Fibroblast of pulmonary artery (primary cell): ENCODE results near the gene DOK6.
A peak's percentile ranks its signal among the peaks of the same experiment; 100 is the strongest.

ENCODE experiments used
- DNase-seq: peaks from one replicate; pipeline ENCODE4 v3.0.0-alpha.2; 2010; ENCODE audit warnings: low read depth
- H3K4me3 ChIP-seq: replicated peaks from 2 replicates; pipeline ENCODE4 v1.5.1; 2011; ENCODE audit warnings: low read depth, mild to moderate bottlenecking, control low read depth, low read length, moderate library complexity
- CTCF ChIP-seq: IDR thresholded peaks from 2 replicates; pipeline ENCODE4 v1.5.1; 2011; ENCODE audit warnings: mild to moderate bottlenecking, control low read depth, low read length, inconsistent platforms; ENCODE audit errors: missing control alignments

DOK6 gene

GRCh38 chr18:69647702-69648101 is 247.0 kb downstream of the DOK6 start:
- no peak overlapping the region for H3K4me3 ChIP-seq
- TF ChIP-seq CTCF: no peak
- DNase-seq: no peak

- DNase-seq: no peak
- no peak overlapping the region for H3K4me3 ChIP-seq
- TF ChIP-seq CTCF: no peak
These were observed 247.8 kb downstream of the DOK6 start for GRCh38 chr18:69648486-69648885.

- TF ChIP-seq CTCF: no peak
- no peak for DNase-seq
- H3K4me3 ChIP-seq: no peak overlapping the region
These were observed 249.0 kb downstream of the DOK6 start for GRCh38 chr18:69649684-69650083.

- no peak overlapping the region for H3K4me3 ChIP-seq
- no peak for DNase-seq
- no peak for TF ChIP-seq CTCF
These were observed 250.6 kb downstream of the DOK6 start for GRCh38 chr18:69651243-69651642.

GRCh38 chr18:69655816-69656215 is 255.1 kb downstream of the DOK6 start:
- no peak for DNase-seq
- H3K4me3 ChIP-seq: no peak overlapping the region
- no peak for TF ChIP-seq CTCF

- no peak for TF ChIP-seq CTCF
- no peak overlapping the region for H3K4me3 ChIP-seq
- peak; percentile 6 for DNase-seq
These were observed 257.4 kb downstream of the DOK6 start for GRCh38 chr18:69658103-69658502.

- no peak for TF ChIP-seq CTCF
- no peak for DNase-seq
- H3K4me3 ChIP-seq: no peak overlapping the region
These were observed 258.0 kb downstream of the DOK6 start for GRCh38 chr18:69658685-69659084.
